Cardiac muscle cell (in vitro differentiated cells and primary cell): ENCODE measurements around the gene MORN5. TPM values are rescaled to one million over a fixed set of nuclear protein-coding genes. Genes with fewer than 3 reads are reported as not detected.

Experiments
- DNase-seq, 2 donors: peaks; one replicate each; pipeline versions ENCODE4 v3.0.0 to v3.0.0-alpha.2; 2010 to 2017; ENCODE audit warnings: low read depth in 1 of 2, low spot score in 1 of 2
- H3K27ac ChIP-seq: fragments of 200-600 bp; sonication (generic); 2 replicates; pipeline ENCODE4 v1.5.1; 2016
- H3K27me3 ChIP-seq: fragments of 200-600 bp; sonication (generic); 2 replicates; pipeline ENCODE4 v1.6.0; 2016; ENCODE audit warnings: control low read depth
- H3K36me3 ChIP-seq: fragments of 200-600 bp; sonication (generic); 2 replicates; pipeline ENCODE4 v1.5.1; 2016; ENCODE audit warnings: control low read depth
- H3K4me1 ChIP-seq: fragments of 200-600 bp; sonication (generic); 2 replicates; pipeline ENCODE4 v1.8.1; 2017; ENCODE audit warnings: low read depth, mild to moderate bottlenecking, mixed run types
- H3K4me3 ChIP-seq: fragments of 200-600 bp; sonication (generic); 2 replicates; pipeline ENCODE4 v1.5.1; 2016; ENCODE audit warnings: mild to moderate bottlenecking
- H3K9me3 ChIP-seq: fragments of 200-600 bp; sonication (generic); 2 replicates; pipeline ENCODE4 v1.5.1; 2017; ENCODE audit warnings: low read depth, mild to moderate bottlenecking, control low read depth
- CTCF ChIP-seq: IDR thresholded peaks from 2 replicates; pipeline ENCODE4 v1.5.1; 2012; ENCODE audit warnings: low read depth, mild to moderate bottlenecking, low read length
- polyA plus RNA-seq: library from polyadenylated mRNA; unstranded; fragments of >200 nt; fragmentation: Nextera tagmentation; extraction: Ambion mirVana; gene quantifications from 2 replicates; pipeline ENCODE4 v1.2.1, GENCODE V29; 2016
- total RNA-seq: library from RNA; depleted of rRNA; stranded (reverse); fragments of >200 nt; gene quantifications from 2 replicates; pipeline ENCODE4 v1.2.3, GENCODE V29; 2016

The MORN5 gene
- total RNA-seq (0.63 TPM in 1 of 2 replicates, not detected in the other), polyA plus RNA-seq (not detected in 2 replicates)

- peak within 1 kb of the TSS; percentile 74 for H3K4me3 ChIP-seq
- peaks cover under 1% of the 10 kb centered on the region for H3K27me3 ChIP-seq
- no peak for TF ChIP-seq CTCF
- H3K36me3 ChIP-seq, result no peaks in the 10 kb centered on the region
- H3K9me3 ChIP-seq, result no peaks in the 10 kb centered on the region
- no peaks in the 10 kb centered on the region for H3K4me1 ChIP-seq
- H3K27ac ChIP-seq, result peak within 1 kb of the TSS; percentile 71
- peak; percentile 97 to 98 for DNase-seq
Measured at GRCh38 chr9:122159026-122159924, at the start of gene MORN5, which contains the start of gene NDUFA8. Gene MORN5 (plus strand): TSS chr9:122159908. CDS start chr9:122159973, 65 bp downstream. Gene NDUFA8 (minus strand): TSS chr9:122159779. CDS start chr9:122159677, 102 bp downstream.

GRCh38 chr9:122110100-122110833 is 49.4 kb upstream of the MORN5 start:
- no peaks in the 10 kb centered on the region for H3K9me3 ChIP-seq
- no peak overlapping the region for H3K4me3 ChIP-seq
- DNase-seq, result no peak
- peaks cover 4% of the 10 kb centered on the region for H3K4me1 ChIP-seq
- no peaks in the 10 kb centered on the region for H3K36me3 ChIP-seq
- TF ChIP-seq CTCF, result no peak
- H3K27me3 ChIP-seq, result no peaks in the 10 kb centered on the region
- H3K27ac ChIP-seq, result no peak overlapping the region

GRCh38 chr9:122111413-122112085 is 48.2 kb upstream of the MORN5 start:
- TF ChIP-seq CTCF, result no peak
- Histone ChIP-seq H3K27me3 (no peaks in the 10 kb centered on the region), H3K36me3 (no peaks in the 10 kb centered on the region), H3K9me3 (no peaks in the 10 kb centered on the region), H3K27ac (no peak overlapping the region), H3K4me1 (peaks cover 4% of the 10 kb centered on the region), H3K4me3 (no peak overlapping the region)
- no peak for DNase-seq

- no peak for DNase-seq
- H3K4me3 ChIP-seq, result no peak overlapping the region
- no peak for TF ChIP-seq CTCF
- no peaks in the 10 kb centered on the region for H3K27me3 ChIP-seq
- no peak overlapping the region for H3K27ac ChIP-seq
- no peaks in the 10 kb centered on the region for H3K9me3 ChIP-seq
- H3K36me3 ChIP-seq, result no peaks in the 10 kb centered on the region
- peaks cover under 1% of the 10 kb centered on the region for H3K4me1 ChIP-seq
Measured at GRCh38 chr9:122112238-122112637, 47.5 kb upstream of the MORN5 start.

GRCh38 chr9:122113574-122113973 is 46.1 kb upstream of the MORN5 start:
- no peak for TF ChIP-seq CTCF
- Histone ChIP-seq H3K27me3 (no peaks in the 10 kb centered on the region), H3K27ac (no peak overlapping the region), H3K36me3 (no peaks in the 10 kb centered on the region), H3K9me3 (no peaks in the 10 kb centered on the region), H3K4me3 (no peak overlapping the region), H3K4me1 (no peaks in the 10 kb centered on the region)
- DNase-seq, result no peak
